CD4-positive, alpha-beta T cell treated with Interleukin-2 at 100 ng/mL for 4 hours (primary cell): ENCODE data around the gene EEFSEC.
A peak's percentile ranks its signal among the peaks of the same experiment; 100 is the strongest.

Experiments
- DNase-seq: peaks from one replicate; pipeline ENCODE4 v3.0.0-alpha.2; 2020; ENCODE audit warnings: low spot score

The EEFSEC gene

DNA sequence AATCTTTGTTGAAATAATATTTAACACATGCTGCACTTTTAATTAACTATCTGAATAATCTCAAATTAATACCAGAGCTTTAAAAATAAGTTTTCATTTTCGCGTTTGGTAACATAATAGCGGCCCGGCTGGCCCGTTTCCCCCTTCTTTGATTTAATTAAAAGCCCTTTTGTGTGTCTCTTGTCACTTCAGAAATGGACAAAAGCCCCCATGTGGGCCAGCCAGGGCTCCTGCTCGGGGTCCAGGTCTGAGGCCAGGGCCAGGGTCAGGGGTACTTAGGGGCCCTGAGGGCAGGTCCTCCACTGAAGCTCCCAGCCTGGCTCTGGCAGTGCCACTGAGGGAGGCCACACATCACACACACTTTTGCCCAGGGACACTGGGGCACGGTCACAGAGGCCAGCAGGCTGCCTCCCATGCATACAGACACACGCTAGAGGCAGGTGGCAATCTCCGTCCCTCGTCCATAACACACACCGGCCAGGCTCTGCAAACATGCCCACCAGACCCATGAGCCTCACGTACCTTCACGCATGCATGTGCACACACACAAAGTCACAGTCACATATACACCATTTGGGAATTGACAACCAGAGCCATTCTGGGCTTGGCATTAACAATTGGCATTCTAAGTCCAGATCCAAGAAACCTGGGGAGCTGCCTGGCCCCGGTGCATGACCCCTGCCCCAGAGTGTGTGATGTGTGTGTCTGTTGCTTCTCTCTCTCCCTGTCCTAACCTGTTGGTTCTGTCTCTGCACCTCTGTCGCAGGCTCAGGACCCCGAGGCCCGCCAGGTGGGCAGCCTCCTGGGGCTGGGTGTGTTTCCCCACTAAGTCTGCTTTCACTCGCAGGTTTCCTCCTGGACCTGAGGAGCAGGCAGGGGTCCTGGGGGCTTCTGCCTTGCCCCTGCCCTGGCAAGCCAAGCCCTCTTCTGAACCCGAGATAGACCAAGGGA is 274.9 kb downstream of the EEFSEC start:
- DNase-seq, result no peak

GRCh38 chr3:128429275-128429674 is 276.0 kb downstream of the EEFSEC start:
- no peak for DNase-seq

GRCh38 chr3:128429751-128430150 is 276.5 kb downstream of the EEFSEC start:
- DNase-seq, result no peak

DNA sequence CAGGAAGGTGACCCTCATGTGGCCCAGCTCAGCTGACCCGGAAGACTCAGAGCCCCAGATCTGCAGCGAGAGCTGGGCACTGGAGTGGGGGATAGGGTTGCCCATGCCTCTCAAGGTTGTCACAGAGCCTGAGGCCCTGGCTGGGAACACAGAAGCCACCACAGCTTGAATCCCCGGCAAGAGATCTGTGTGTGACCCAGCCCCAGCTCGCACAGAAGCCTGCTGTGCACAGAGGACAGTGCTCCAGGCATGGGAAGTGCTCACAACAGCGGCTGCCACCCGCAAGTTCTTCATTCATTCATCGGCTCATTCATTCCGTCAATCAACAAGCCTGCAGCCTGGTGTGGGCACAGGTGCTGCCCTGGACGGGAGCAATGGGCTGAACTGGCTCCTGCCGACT is 277.0 kb downstream of the EEFSEC start:
- no peak for DNase-seq

GRCh38 chr3:128430731-128431130 is 277.4 kb downstream of the EEFSEC start:
- no peak for DNase-seq

DNA sequence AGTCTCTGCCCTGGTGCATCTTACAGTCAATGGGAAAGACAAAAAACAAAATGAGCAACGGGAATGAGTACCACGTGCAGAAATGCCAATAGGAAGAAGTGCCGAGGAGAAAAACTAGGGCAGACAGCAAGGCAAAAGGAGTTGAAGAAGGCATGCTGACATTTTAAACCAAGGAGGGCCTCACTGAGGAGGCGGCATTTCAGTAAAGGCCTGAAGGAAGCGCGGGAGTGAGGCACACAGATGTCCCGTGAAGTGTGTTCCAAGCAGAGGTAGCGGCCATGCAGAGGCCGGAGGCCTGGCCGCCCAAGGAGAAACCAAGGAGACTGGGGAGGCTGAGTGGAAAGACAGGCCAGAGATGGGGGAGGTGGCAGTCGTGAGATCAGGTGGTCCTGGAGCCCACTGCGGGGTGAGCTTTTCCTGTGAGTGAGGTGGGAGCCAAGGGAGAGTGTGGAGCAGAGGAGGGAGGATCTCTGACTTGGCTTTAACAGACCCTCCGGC is 278.6 kb downstream of the EEFSEC start:
- DNase-seq, result no peak

DNA sequence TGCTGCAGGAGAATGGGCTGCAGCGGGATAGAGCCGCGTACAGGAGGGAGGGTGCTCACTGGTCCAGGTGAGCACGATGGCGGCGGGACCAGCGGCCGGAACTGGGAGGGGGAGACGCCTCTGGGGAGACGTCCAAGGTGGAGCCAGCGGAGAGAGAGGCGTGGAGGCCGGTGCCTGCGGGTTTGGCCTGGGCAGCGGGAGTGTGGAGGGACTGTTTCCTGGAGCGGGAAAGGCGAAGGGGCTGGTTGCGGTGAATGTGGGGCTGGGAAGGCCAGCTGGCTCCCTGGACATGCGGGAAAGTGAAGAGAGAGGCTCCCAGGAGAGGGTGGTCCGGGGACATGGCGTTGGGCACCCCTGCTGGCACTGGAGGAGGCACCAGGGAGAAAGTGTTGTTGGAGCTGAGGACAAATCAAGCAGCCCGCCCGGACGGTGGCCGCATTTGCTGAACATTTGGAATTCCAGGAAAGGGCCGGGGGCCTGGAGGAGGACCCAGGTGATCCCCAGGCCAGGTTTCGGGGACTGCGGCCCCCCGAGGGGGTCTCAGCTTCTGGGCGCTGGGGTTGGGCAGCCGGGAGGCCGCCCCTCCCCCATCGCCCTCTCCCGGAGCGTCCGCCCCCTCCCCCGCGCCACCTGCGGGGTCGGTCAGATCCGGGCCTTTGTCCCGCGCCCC is 279.2 kb downstream of the EEFSEC start:
- no peak for DNase-seq

DNA sequence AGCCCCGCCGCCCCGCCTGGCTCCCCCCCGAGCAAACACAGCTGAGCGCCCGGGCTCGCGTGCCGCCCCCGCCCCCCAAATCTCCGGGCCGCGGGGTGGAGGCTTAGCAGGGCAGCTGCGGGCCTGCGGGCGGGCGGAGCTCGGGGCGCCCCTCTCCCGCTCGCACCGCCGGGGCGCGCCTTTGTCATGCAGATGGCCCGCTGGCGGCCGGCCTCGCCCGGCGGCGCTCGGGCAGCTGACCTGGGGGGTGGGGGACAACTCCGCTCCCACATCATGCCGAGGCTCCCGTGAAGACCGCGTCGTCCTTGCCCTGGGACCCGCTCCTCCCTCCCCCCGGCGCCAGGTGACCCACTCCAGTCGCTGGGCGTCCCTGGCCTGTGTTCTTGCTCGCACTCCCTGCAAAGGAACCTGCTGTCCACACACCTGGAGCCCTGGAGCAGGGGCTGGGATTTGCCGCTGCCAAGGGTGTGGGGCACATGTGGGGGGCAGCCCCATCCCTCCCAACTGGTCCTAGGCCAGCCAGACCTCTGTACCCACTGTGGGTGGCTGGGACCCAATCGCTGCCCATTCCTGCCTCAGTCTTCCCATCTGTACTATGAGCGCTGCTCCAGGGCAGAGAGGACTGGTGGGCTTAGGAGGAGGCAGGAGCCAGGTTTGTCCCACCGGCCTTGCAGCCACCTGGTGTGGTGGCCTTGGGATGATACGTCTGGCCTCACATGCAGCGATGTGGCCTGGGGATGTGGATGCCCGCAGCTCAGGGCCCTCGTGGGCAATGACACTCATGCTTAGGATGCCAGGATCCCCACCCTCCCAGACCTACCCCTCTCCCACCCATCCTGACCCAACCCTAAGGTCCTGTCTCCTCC is 279.9 kb downstream of the EEFSEC start:
- no peak for DNase-seq

DNA sequence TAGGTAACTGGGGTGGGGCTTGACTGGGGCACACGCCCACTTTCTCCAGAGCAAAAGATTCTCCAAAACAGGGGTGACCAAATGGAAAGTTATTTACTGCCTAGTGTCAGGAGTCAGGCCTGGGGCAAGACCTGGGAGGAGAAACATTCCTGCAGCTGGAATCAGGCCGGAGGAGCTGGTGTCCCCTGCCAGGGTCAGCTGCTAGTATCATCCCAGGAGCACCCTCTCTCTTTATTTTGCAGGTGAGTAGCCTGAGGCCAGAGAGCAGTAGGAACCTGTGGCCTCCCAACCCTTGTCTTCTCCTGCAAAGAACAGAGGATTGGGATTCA is 280.5 kb downstream of the EEFSEC start:
- DNase-seq, result no peak

GRCh38 chr3:128434524-128434923 is 281.2 kb downstream of the EEFSEC start:
- no peak for DNase-seq

GRCh38 chr3:128435058-128435457 is 281.8 kb downstream of the EEFSEC start:
- DNase-seq, result no peak

DNA sequence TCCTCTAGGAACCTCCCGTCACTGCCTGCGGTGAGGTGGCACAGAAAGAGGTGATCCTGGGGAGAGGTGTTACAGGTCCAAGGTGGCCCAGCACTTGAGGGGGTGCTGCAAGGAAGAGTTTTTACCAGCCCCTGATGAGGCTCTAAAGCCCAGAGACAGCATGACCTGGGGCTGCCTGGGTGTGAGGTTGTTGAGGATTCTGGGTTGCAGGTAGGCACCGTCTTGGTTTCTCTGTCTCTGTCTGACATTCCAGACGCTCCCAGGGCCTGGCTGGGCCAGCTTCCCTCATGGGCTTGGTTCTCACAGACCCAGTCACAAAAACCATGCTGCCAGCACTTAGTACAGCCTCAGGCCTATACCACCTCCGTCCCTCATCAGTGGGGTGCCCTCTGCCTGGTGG is 282.3 kb downstream of the EEFSEC start:
- DNase-seq, result no peak

DNA sequence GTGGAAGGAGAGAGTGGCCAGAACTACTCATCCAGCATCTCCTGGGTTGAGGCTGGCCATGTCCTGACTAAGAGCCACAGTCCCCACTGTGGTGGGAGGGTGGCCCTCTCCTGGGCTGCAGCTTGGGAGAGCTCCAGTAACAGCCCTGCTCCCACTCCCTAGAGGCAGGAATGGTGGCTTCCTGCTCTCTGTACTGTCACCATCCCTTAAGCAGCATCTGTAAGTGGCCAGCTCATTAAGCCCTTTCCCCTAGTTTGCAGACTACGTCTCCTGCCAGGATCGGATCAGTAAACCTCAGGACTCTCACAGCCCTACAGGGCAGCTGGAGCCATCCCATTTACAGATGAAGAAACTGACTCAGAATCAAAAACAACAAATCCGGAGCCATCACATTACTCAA is 282.9 kb downstream of the EEFSEC start:
- no peak for DNase-seq

DNA sequence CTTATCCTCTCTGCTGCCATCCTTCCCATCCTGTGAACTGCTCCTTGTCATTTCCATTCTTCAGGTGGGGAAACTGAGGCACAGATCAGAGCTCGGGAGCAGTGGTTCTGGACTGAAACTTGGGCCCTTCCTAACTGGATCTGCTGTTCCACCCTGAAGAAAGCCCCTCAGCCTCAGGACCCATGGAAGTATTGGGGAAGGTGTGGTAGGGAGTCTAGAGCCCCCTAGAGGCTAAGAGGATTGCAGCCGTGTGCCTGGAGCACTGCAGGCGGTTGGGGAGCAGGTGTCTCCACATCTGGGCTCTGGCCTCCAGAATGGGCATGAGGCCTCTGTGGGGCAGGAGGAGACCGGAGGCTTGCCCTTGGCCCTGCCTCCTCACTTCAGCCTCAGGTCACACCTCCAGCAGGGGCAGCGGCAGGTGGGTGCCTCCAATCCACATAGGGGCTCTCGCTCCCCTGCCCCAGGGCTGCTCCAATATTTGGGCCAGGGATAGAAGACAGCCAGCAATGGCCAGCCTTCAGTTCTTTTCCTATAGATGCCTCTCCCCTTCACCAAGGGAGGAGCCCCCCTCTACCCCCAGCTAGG is 285.3 kb downstream of the EEFSEC start:
- no peak for DNase-seq

DNA sequence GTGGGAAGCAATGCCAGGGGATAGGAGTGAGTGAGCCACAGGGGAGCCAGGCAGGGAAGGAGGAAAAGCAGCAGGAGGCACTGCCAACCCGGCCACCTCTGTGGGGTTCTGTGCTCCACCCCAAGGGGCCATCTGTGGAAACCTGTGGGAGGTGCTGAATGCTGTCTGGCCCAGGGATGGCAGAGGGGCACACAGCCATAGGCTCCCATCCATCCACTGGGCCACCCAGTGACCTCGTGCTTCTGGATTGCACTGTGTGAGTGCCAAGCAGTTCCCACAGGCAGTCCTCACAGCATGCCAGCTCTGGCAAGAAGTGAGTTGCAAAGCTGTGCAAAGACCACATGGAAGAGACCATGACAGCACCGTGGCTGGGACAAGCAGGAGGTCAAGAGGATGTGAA is 285.9 kb downstream of the EEFSEC start:
- no peak for DNase-seq

DNA sequence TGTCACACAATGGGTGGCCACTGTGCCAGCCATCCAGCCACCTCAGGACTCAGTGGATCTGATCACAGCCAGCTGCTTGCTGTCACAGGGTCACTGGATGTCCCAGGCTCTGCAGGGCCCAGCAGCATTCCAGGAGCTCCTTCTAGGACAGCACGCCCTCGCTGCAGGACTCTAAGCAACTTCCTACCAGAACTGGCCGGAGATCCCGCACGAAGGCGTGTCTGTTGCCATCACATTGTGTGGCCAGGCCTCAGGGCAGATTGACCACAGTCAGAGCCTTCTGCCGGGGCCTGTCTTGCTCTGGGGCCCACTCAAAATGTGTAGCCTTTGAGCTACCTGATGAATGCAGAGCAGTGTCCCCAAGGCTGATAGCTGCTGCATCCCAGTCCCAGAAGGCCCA is 288.8 kb downstream of the EEFSEC start:
- DNase-seq, result no peak

DNA sequence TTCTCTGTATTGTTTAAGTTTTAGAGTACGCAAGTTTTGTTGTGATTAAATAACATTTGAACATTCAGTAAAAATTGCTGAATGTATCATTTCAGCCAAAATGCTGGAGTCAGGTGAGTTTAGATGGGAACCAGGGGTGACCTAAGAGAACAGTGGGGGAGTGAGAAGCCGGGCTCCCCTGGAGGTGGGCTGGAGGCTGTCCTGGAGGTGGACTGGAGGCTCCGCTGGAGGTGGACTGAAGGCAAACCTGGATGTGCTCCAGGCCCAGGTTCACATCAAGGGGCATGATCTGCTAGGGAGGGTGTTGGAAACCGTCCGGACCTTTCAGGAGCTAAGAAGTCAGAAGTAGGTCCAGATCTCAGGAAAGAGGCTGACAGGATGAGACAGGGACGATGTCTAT is 289.7 kb downstream of the EEFSEC start:
- no peak for DNase-seq

GRCh38 chr3:128443771-128444170 is 290.5 kb downstream of the EEFSEC start:
- DNase-seq, result no peak

DNA sequence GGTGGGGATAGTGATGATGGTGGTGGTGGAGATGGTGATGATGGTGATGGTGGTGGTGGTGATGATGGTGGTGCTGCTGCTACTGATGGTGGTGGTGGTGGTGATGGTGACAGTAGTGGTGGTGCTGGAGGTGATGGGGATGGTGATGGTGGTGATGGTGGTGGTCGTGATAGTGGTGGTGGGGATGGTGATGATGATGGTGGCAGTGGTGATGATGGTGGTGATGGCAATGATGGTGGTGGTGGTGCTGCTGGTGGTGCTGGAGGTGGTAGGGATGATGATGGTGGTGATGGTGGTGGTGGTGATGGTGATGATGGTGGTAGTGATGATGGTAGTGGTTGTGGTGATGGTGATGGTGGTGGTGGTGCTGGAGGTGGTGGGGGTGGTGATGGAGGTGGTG is 292.1 kb downstream of the EEFSEC start:
- DNase-seq, result no peak

- no peak for DNase-seq
Measured at GRCh38 chr3:128446821-128447220, 293.5 kb downstream of the EEFSEC start.

DNA sequence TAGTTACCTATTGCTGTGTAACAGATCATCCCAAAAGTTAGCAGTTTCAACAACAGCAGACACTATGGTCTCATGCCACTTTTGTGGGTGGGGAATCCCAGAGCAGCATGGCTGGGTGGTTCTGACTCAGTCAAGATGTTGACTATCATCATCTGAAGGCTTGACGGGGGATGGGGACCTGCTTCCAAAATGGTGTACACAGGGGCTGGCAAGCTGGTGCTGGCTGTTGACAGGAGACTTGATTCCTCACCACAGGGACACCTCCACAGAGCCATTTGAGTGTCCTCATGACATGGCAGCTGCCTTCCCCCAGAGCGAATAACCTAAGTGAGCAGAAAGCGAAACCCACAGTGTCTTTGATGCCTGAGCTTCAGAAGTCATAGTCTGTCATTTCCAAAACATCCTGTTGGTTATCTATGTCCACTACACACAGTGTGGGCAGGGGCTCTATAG is 294.3 kb downstream of the EEFSEC start:
- peak; percentile 2 for DNase-seq

GRCh38 chr3:128448491-128448890 is 295.2 kb downstream of the EEFSEC start:
- DNase-seq, result peak; percentile 20
